C1 segment of cervical spinal cord (tissue), 14 donors: ENCODE measurements around the gene CD79A.
"Not testable (repeated sequence)": the region's sequence is repeated elsewhere in the genome, so short reads cannot be mapped to it uniquely, and the experiment has no call there.

Experiments used
- DNase-seq, 14 donors: peaks; one replicate each; lab custom pipeline; 2025; lab: John Stamatoyannopoulos, UW

CD79A gene

GRCh38 chr19:41905273-41906002 lies 28.4 kb downstream of the CD79A start:
- no peak for DNase-seq

GRCh38 chr19:41906271-41906670 lies 29.2 kb downstream of the CD79A start:
- no peak for DNase-seq

- no peak for DNase-seq
Observed at GRCh38 chr19:41906916-41907680, 30.0 kb downstream of the CD79A start.

GRCh38 chr19:41907994-41908615 lies 31.0 kb downstream of the CD79A start:
- no peak for DNase-seq

GRCh38 chr19:41908724-41909464 lies 31.8 kb downstream of the CD79A start:
- no peak for DNase-seq

GRCh38 chr19:41909706-41910105 lies 32.6 kb downstream of the CD79A start:
- no peak for DNase-seq

GRCh38 chr19:41910240-41910991 lies 33.3 kb downstream of the CD79A start:
- DNase-seq, result no peak

- DNase-seq, result no peak
Observed at GRCh38 chr19:41910992-41911888, 34.2 kb downstream of the CD79A start.

GRCh38 chr19:41911889-41912731 lies 35.0 kb downstream of the CD79A start:
- DNase-seq, result no peak

- DNase-seq, result no peak
Observed at GRCh38 chr19:41912899-41913537, 35.9 kb downstream of the CD79A start.

GRCh38 chr19:41913538-41914423 lies 36.7 kb downstream of the CD79A start:
- no peak for DNase-seq

- DNase-seq, result not testable (repeated sequence)
Observed at GRCh38 chr19:41914424-41914834, 37.4 kb downstream of the CD79A start.

- no peak for DNase-seq
Observed at GRCh38 chr19:41915021-41915775, 38.1 kb downstream of the CD79A start.

GRCh38 chr19:41915776-41916414 lies 38.8 kb downstream of the CD79A start:
- DNase-seq, result no peak

GRCh38 chr19:41917676-41918075 lies 40.6 kb downstream of the CD79A start:
- no peak for DNase-seq

- DNase-seq, result no peak
Observed at GRCh38 chr19:41918095-41918494, 41.0 kb downstream of the CD79A start.
